SJCRH30 (cell line): ENCODE measurements around the gene DCAF4L1. TPM values are rescaled to one million over a fixed set of nuclear protein-coding genes. Genes with fewer than 3 reads are reported as not detected.

Source experiments
- DNase-seq, 2 experiments: peaks; one replicate each; pipeline ENCODE4 v3.0.0-alpha.2; 2015 to 2020
- H3K27ac ChIP-seq: fragments of 250-450 bp; sonication (Bioruptor Pico); 2 replicates; pipeline ENCODE4 v1.5.1; 2020; ENCODE audit warnings: mild to moderate bottlenecking, moderate library complexity
- H3K27me3 ChIP-seq: fragments of 250-450 bp; sonication (Bioruptor Pico); 2 replicates; pipeline ENCODE4 v1.5.1; 2020; ENCODE audit warnings: mild to moderate bottlenecking, moderate library complexity
- H3K36me3 ChIP-seq: fragments of 250-450 bp; sonication (Bioruptor Pico); 2 replicates; pipeline ENCODE4 v1.5.1; 2020; ENCODE audit warnings: mild to moderate bottlenecking, moderate library complexity
- H3K4me1 ChIP-seq: fragments of 250-450 bp; sonication (Bioruptor Pico); 2 replicates; pipeline ENCODE4 v1.5.1; 2020; ENCODE audit warnings: mild to moderate bottlenecking, moderate library complexity
- H3K4me3 ChIP-seq: fragments of 250-450 bp; sonication (Bioruptor Pico); 2 replicates; pipeline ENCODE4 v1.5.1; 2020; ENCODE audit warnings: mild to moderate bottlenecking, moderate library complexity
- H3K9me3 ChIP-seq: fragments of 250-450 bp; sonication (Bioruptor Pico); replicated peaks from 2 replicates; pipeline ENCODE4 v1.5.1; 2020; ENCODE audit warnings: mild to moderate bottlenecking, moderate library complexity
- total RNA-seq: library from RNA; depleted of rRNA; stranded (reverse); fragments of >200 nt; shearing (Covaris generic); gene quantifications from 2 replicates; pipeline ENCODE4 v1.2.3, GENCODE V29; 2014; rRNA removed

Gene DCAF4L1
- total RNA-seq, 1 experiment from 2014 or later: 0.34 TPM

GRCh38 chr4:41999321-41999720 lies 17.8 kb downstream of the DCAF4L1 start:
- Histone ChIP-seq H3K36me3 (0 out of 2 replicates have a peak, but pooled peaks cover 6% of the 10 kb centered on the region), H3K4me1 (no peaks in the 10 kb centered on the region), H3K27me3 (no peaks in the 10 kb centered on the region), H3K27ac (no peak overlapping the region), H3K4me3 (no peak overlapping the region), H3K9me3 (no peaks in the 10 kb centered on the region)
- no peak for DNase-seq

- Histone ChIP-seq H3K9me3 (no peaks in the 10 kb centered on the region), H3K27me3 (no peaks in the 10 kb centered on the region), H3K27ac (no peak overlapping the region), H3K4me3 (no peak overlapping the region), H3K36me3 (peaks cover 15% of the 10 kb centered on the region), H3K4me1 (0 out of 2 replicates have a peak, but pooled peaks cover 2% of the 10 kb centered on the region)
- no peak for DNase-seq
Measured at GRCh38 chr4:42008011-42008786, 26.6 kb downstream of the DCAF4L1 start.

GRCh38 chr4:42015438-42015837 lies 33.9 kb downstream of the DCAF4L1 start:
- H3K9me3 ChIP-seq: no peaks in the 10 kb centered on the region
- no peak overlapping the region for H3K4me3 ChIP-seq
- DNase-seq: no peak
- H3K4me1 ChIP-seq: peaks cover 5% of the 10 kb centered on the region; the same call in 1 of the 2 replicates
- H3K27me3 ChIP-seq: no peaks in the 10 kb centered on the region
- no peak overlapping the region for H3K27ac ChIP-seq
- H3K36me3 ChIP-seq: 0 out of 2 replicates have a peak, but pooled peaks cover 1% of the 10 kb centered on the region

- Histone ChIP-seq H3K9me3 (no peaks in the 10 kb centered on the region), H3K4me3 (no peak overlapping the region), H3K27ac (no peak overlapping the region), H3K27me3 (no peaks in the 10 kb centered on the region), H3K4me1 (peaks cover 5% of the 10 kb centered on the region; the same call in 1 of the 2 replicates), H3K36me3 (peaks cover 9% of the 10 kb centered on the region)
- DNase-seq: peak; percentile 70 to 89
Measured at GRCh38 chr4:42018451-42018850, 36.9 kb downstream of the DCAF4L1 start.

Other genes starting within 250 kb of the DCAF4L1 start
- not detected in 2 replicates for gene PHOX2B, start 233.0 kb upstream of the DCAF4L1 start, total RNA-seq
- 82.0 and 90.9 TPM in 2 replicates for gene TMEM33, start 46.3 kb upstream of the DCAF4L1 start, total RNA-seq
- gene SLC30A9, start 8.8 kb downstream of the DCAF4L1 start, total RNA-seq: 51.2 and 53.2 TPM in 2 replicates
- 0.13 and 0.18 TPM in 2 replicates for gene BEND4, start 170.9 kb downstream of the DCAF4L1 start, total RNA-seq